Stomach smooth muscle (tissue), 2 donors: ENCODE measurements around the gene FUBP3.

ENCODE experiments used
- H3K27ac ChIP-seq: one replicate; pipeline ENCODE4 v1.7.0; 2013; ENCODE audit warnings: mild to moderate bottlenecking, low read length, inconsistent platforms
- H3K27me3 ChIP-seq, 2 donors: one replicate each; pipeline ENCODE4 v1.7.0; 2013; ENCODE audit warnings: low read length in 2 of 2; ENCODE audit not compliant: insufficient read depth in 2 of 2, control insufficient read depth in 1 of 2
- H3K36me3 ChIP-seq, 2 donors: one replicate each; pipeline ENCODE4 v1.7.0; 2013; ENCODE audit warnings: low read length in 2 of 2; ENCODE audit not compliant: control insufficient read depth in 2 of 2, insufficient read depth in 2 of 2
- H3K4me1 ChIP-seq: one replicate; pipeline ENCODE4 v1.7.0; 2013; ENCODE audit warnings: low read length; ENCODE audit not compliant: control insufficient read depth, insufficient read depth
- H3K4me3 ChIP-seq, 2 donors: one replicate each; pipeline ENCODE4 v1.7.0; 2013; ENCODE audit warnings: low read length in 2 of 2
- H3K9ac ChIP-seq, 2 donors: one replicate each; pipeline ENCODE4 v1.7.0; 2013; ENCODE audit warnings: low read length in 2 of 2, mild to moderate bottlenecking in 1 of 2
- H3K9me3 ChIP-seq, 2 donors: one replicate each; pipeline ENCODE4 v1.7.0; 2013; ENCODE audit warnings: low read length in 2 of 2; ENCODE audit not compliant: control insufficient read depth in 2 of 2
- donor health status: healthy.
- donor health status: Pancreatic carcinoma.

Gene FUBP3

GRCh38 chr9:130606887-130607600 lies 27.7 kb downstream of the FUBP3 start:
- Histone ChIP-seq H3K4me1 (peaks cover 4% of the 10 kb centered on the region), H3K27me3 (no peaks in the 10 kb centered on the region), H3K27ac (no peak overlapping the region), H3K36me3 (peaks cover 5 to 8% of the 10 kb centered on the region in 2 donors), H3K4me3 (no peak overlapping the region), H3K9ac (no peak overlapping the region), H3K9me3 (no peaks in the 10 kb centered on the region)

- Histone ChIP-seq H3K9me3 (no peaks in the 10 kb centered on the region), H3K36me3 (peaks cover 9 to 10% of the 10 kb centered on the region in 2 donors)
Observed at GRCh38 chr9:130607640-130608420, 28.5 kb downstream of the FUBP3 start.

GRCh38 chr9:130608554-130609134 lies 29.3 kb downstream of the FUBP3 start:
- Histone ChIP-seq H3K9me3 (no peaks in the 10 kb centered on the region), H3K4me1 (peaks cover 4% of the 10 kb centered on the region), H3K36me3 (peaks cover 13 to 18% of the 10 kb centered on the region in 2 donors), H3K27me3 (no peaks in the 10 kb centered on the region), H3K9ac (no peak overlapping the region), H3K4me3 (no peak overlapping the region), H3K27ac (no peak overlapping the region)

More at GRCh38 chr9:130607640-130608420, 28.5 kb downstream of the FUBP3 start:
- H3K27ac ChIP-seq, result no peak overlapping the region
- peaks cover 4% of the 10 kb centered on the region for H3K4me1 ChIP-seq
- no peak overlapping the region for H3K9ac ChIP-seq
- no peaks in the 10 kb centered on the region for H3K27me3 ChIP-seq
- H3K4me3 ChIP-seq, result no peak overlapping the region

DNA sequence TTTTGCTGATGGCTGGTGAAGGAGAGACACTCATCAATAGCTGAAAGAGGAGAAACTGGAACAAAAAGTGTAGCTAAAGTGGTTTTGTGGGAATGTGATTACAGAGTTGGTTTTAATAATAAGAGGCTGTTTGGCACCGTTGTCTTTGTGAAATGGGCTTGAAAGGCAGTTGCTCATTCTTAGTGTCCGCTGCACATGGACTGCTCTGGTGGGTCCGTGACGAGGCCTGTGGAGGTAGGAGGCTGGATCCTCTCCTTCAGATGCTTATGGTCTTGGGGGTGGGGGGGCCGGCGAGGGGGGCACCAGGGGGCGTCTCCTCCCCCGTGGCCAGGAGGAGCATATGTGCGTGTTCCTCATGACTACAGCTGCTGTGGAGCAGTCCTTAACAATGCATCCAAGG lies 29.8 kb downstream of the FUBP3 start:
- Histone ChIP-seq H3K9ac (no peak overlapping the region), H3K36me3 (peaks cover 14 to 23% of the 10 kb centered on the region in 2 donors), H3K27ac (no peak overlapping the region)

GRCh38 chr9:130610862-130611707 lies 31.7 kb downstream of the FUBP3 start:
- peaks cover 4% of the 10 kb centered on the region for H3K4me1 ChIP-seq
- H3K4me3 ChIP-seq, result peak overlapping the region in 1 of 2 donors; percentile 1
- H3K9ac ChIP-seq, result no peak overlapping the region
- no peak overlapping the region for H3K27ac ChIP-seq
- H3K27me3 ChIP-seq, result no peaks in the 10 kb centered on the region
- H3K36me3 ChIP-seq, result peaks cover 33 to 42% of the 10 kb centered on the region in 2 donors
- no peaks in the 10 kb centered on the region for H3K9me3 ChIP-seq

More for the DNA sequence above, 29.8 kb downstream of the FUBP3 start:
- no peak overlapping the region for H3K4me3 ChIP-seq
- H3K27me3 ChIP-seq, result no peaks in the 10 kb centered on the region
- H3K4me1 ChIP-seq, result peaks cover 4% of the 10 kb centered on the region
- H3K9me3 ChIP-seq, result no peaks in the 10 kb centered on the region

- no peaks in the 10 kb centered on the region for H3K9me3 ChIP-seq
- no peak overlapping the region for H3K9ac ChIP-seq
- H3K4me3 ChIP-seq, result no peak overlapping the region
- no peaks in the 10 kb centered on the region for H3K4me1 ChIP-seq
- no peak overlapping the region for H3K27ac ChIP-seq
- no peaks in the 10 kb centered on the region for H3K27me3 ChIP-seq
- H3K36me3 ChIP-seq, result peaks cover 82 to 85% of the 10 kb centered on the region in 2 donors
Observed at GRCh38 chr9:130616451-130616850, 37.1 kb downstream of the FUBP3 start.

- H3K27me3 ChIP-seq, result no peaks in the 10 kb centered on the region
- no peak overlapping the region for H3K4me3 ChIP-seq
- no peak overlapping the region for H3K9ac ChIP-seq
- H3K36me3 ChIP-seq, result peaks cover 63 to 71% of the 10 kb centered on the region in 2 donors
- H3K4me1 ChIP-seq, result no peaks in the 10 kb centered on the region
- no peaks in the 10 kb centered on the region for H3K9me3 ChIP-seq
- no peak overlapping the region for H3K27ac ChIP-seq
Observed at GRCh38 chr9:130623466-130623865, 44.1 kb downstream of the FUBP3 start.

DNA sequence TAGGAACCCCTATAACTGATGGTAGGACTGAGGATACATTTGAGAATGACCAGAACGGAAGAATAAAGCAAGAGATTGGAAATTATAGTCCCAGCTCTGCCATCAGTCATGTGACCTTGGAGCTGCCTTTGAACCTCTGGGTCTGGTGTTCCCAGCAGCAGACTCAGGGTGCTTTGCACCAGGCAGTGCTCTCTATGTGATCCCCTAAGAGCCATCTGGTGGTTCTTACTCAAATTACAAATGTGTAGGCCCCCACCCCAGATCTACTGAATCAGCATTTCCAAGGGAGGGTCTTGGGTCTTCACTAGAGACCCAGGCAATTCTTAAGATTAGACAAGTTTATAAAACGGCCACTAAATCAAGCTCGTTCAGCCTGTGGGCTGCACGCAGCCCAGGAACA lies 44.8 kb downstream of the FUBP3 start:
- no peaks in the 10 kb centered on the region for H3K9me3 ChIP-seq
- H3K9ac ChIP-seq, result no peak overlapping the region
- peaks cover 59 to 67% of the 10 kb centered on the region in 2 donors for H3K36me3 ChIP-seq
- H3K27ac ChIP-seq, result no peak overlapping the region
- no peaks in the 10 kb centered on the region for H3K27me3 ChIP-seq
- H3K4me1 ChIP-seq, result no peaks in the 10 kb centered on the region
- no peak overlapping the region for H3K4me3 ChIP-seq

GRCh38 chr9:130626249-130626996 lies 47.0 kb downstream of the FUBP3 start:
- no peak overlapping the region for H3K27ac ChIP-seq
- H3K4me1 ChIP-seq, result no peaks in the 10 kb centered on the region
- no peaks in the 10 kb centered on the region for H3K9me3 ChIP-seq
- H3K27me3 ChIP-seq, result no peaks in the 10 kb centered on the region
- no peak overlapping the region for H3K9ac ChIP-seq
- peaks cover 50 to 68% of the 10 kb centered on the region in 2 donors for H3K36me3 ChIP-seq
- no peak overlapping the region for H3K4me3 ChIP-seq

GRCh38 chr9:130627051-130627450 lies 47.7 kb downstream of the FUBP3 start:
- Histone ChIP-seq H3K9ac (no peak overlapping the region), H3K4me3 (no peak overlapping the region), H3K9me3 (no peaks in the 10 kb centered on the region), H3K36me3 (peaks cover 56 to 72% of the 10 kb centered on the region in 2 donors), H3K4me1 (no peaks in the 10 kb centered on the region), H3K27ac (no peak overlapping the region), H3K27me3 (no peaks in the 10 kb centered on the region)
